ENCODE data around the gene ECHDC1. TPM values are rescaled to one million over a fixed set of nuclear protein-coding genes. Genes with fewer than 3 reads are reported as not detected.

ECHDC1 gene, protein sequence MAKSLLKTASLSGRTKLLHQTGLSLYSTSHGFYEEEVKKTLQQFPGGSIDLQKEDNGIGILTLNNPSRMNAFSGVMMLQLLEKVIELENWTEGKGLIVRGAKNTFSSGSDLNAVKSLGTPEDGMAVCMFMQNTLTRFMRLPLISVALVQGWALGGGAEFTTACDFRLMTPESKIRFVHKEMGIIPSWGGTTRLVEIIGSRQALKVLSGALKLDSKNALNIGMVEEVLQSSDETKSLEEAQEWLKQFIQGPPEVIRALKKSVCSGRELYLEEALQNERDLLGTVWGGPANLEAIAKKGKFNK
- total RNA-seq: 10 to 100 TPM; 51.9 to 91.0 (median 59.2) TPM

DNA sequence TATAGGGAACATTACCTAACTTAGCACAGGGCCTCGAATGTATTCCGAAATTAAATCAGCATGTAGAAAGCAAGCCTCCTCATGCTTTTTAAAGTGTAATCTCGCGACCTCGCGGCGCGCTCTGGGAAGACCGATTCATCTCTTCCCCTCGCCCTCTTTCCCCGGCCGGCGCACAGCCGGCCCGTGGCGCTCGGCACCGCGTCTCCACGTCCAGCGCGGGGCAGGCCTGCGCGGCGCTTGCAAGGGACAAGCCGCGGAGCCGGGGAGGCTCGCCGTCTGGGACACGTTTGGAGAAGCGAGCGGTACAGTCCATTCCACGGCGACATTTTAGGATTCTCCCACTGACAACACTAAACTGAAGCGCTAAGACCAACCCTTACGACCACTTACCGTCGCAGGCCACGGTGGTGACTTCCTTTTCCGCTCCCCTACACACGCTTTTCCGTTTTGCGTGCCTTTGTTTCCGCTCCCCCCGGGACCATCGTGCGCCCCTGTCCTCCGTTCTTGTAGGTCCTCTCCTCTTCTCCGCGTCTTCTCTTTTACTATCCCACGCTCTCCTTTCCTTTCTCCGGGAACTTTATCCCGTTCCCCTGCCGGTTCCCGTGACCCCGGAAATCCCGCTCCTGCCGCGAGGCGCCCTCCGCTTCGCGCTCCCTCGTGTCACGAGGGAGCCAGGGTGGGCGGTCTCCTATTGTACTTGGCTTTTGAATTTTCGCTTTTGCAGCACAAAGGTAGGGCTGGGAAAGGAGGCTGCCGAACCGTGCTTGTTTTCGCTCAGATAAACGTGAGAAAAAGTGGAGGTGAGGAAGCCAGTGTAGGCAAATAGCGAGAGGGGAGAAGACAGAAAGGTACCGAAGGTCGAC lies at the start of gene ECHDC1:
ECHDC1 (minus strand) TSS at position 664 of the 863 bp plus-strand sequence. CDS start 12,581 bp downstream, outside the sequence.
- peaks cover 0 to under 1% (median 0%) of the 10 kb centered on the region in 4 donors for H3K9me3 ChIP-seq
- H3K27ac ChIP-seq: peak within 1 kb of the TSS; percentile 55 to 86 (median 81)
- peak; percentile 23 to 42 for DNase-seq (ENCODE audit: low spot score in 2 of 2)
- H3K36me3 ChIP-seq: no peaks in the 10 kb centered on the region
- peaks cover 0 to 51% (median 26%) of the 10 kb centered on the region in 4 donors for H3K4me1 ChIP-seq
- no peaks in the 10 kb centered on the region for H3K27me3 ChIP-seq
- peak within 1 kb of the TSS; percentile 52 to 74 (median 57) for H3K4me3 ChIP-seq
- 0 to 1% methylated on average over 74 to 75 of the region's 75 CpGs for WGBS, 2 donors
- TF ChIP-seq, protein P1, sequence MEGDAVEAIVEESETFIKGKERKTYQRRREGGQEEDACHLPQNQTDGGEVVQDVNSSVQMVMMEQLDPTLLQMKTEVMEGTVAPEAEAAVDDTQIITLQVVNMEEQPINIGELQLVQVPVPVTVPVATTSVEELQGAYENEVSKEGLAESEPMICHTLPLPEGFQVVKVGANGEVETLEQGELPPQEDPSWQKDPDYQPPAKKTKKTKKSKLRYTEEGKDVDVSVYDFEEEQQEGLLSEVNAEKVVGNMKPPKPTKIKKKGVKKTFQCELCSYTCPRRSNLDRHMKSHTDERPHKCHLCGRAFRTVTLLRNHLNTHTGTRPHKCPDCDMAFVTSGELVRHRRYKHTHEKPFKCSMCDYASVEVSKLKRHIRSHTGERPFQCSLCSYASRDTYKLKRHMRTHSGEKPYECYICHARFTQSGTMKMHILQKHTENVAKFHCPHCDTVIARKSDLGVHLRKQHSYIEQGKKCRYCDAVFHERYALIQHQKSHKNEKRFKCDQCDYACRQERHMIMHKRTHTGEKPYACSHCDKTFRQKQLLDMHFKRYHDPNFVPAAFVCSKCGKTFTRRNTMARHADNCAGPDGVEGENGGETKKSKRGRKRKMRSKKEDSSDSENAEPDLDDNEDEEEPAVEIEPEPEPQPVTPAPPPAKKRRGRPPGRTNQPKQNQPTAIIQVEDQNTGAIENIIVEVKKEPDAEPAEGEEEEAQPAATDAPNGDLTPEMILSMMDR (IDR thresholded peaks at IDR 0.05): peak in 1 of 5 experiments; percentile 18
- TF ChIP-seq EP300 (IDR thresholded peaks at IDR 0.05) (peak in 1 of 2 donors; percentile 77), POLR2A (IDR thresholded peaks at IDR 0.05) (peak in 1 of 2 donors; percentile 39)

DNA sequence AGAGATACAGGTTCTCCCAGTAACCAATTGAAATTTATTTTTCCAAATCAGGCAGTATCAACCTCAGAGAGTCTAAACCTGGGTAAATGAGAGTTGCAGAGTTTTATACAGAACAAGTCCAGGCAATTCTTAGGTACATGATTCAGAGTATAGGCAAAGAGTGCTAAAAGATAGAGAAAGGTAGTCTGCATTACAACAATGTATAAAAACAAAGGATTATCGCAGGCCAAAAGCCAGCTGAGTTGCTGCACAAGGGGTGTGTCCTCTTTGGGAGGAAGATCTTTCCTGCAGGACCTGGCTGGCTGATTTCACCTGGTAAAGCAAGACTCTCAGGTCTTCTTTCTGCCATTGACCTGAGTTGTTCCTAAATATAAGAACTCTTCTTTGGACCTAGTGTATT lies 48.9 kb upstream of the ECHDC1 start:
- H3K9me3 ChIP-seq: no peaks in the 10 kb centered on the region
- no peaks in the 10 kb centered on the region for H3K27me3 ChIP-seq
- no peak for DNase-seq (ENCODE audit: low spot score in 2 of 2)
- no peak overlapping the region for H3K4me3 ChIP-seq
- 96 to 100% methylated on average over 1 of the region's 1 CpG for WGBS, 2 donors
- H3K4me1 ChIP-seq: peaks cover 0 to 4% (median 0%) of the 10 kb centered on the region in 4 donors
- TF ChIP-seq, protein P1 (IDR thresholded peaks at IDR 0.05): no peak
- TF ChIP-seq POLR2A (IDR thresholded peaks at IDR 0.05) (no peak), EP300 (IDR thresholded peaks at IDR 0.05) (no peak)
- no peaks in the 10 kb centered on the region for H3K36me3 ChIP-seq
- H3K27ac ChIP-seq: no peak overlapping the region

DNA sequence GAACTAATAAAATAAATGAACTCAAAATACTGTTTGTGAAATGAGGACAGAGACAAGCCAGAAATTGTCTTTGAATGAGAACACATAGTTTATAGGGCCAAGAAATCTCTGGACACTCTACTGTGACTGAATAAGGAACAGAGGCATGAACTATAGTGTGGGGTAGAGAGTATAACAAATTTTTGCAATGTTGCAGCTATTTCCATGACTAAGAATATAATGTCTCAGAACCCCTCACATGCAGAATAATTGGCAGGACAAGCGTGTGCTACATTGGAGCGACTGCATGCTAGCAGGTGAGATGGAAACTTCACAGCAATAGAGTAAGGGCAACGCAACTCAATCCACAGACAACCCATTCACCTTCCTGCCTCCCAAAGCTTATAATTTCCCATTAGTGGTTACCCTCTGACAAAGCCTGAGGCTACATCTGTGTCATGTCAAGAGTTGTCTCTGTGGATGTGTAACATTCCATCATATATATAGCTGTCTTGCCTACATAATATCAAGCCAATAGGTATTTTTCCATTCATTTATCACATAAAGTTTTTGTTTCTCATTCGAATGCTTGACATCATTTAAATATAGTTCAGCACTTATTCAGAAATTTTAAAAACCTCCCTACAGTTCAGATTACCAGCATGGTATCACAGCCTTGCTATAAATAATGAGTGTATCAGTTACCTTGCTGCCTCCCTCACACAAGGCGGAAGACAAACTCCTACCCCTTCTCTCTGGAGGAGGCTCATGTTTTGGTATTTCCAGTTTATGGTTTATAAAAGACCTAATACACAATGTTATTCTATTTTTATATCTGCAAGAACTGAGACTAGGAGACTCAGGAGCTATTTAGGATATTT lies 47.9 kb upstream of the ECHDC1 start:
- H3K9me3 ChIP-seq: no peaks in the 10 kb centered on the region
- H3K27ac ChIP-seq: no peak overlapping the region
- peaks cover 0 to 4% (median 0%) of the 10 kb centered on the region in 4 donors for H3K4me1 ChIP-seq
- WGBS, 2 donors: 74 to 76% methylated on average over 5 of the region's 5 CpGs
- TF ChIP-seq EP300 (IDR thresholded peaks at IDR 0.05): no peak
- TF ChIP-seq, protein P1 (IDR thresholded peaks at IDR 0.05): no peak
- no peak for TF ChIP-seq POLR2A (IDR thresholded peaks at IDR 0.05)
- no peak for DNase-seq (ENCODE audit: low spot score in 2 of 2)
- no peak overlapping the region for H3K4me3 ChIP-seq
- no peaks in the 10 kb centered on the region for H3K36me3 ChIP-seq
- H3K27me3 ChIP-seq: no peaks in the 10 kb centered on the region

DNA sequence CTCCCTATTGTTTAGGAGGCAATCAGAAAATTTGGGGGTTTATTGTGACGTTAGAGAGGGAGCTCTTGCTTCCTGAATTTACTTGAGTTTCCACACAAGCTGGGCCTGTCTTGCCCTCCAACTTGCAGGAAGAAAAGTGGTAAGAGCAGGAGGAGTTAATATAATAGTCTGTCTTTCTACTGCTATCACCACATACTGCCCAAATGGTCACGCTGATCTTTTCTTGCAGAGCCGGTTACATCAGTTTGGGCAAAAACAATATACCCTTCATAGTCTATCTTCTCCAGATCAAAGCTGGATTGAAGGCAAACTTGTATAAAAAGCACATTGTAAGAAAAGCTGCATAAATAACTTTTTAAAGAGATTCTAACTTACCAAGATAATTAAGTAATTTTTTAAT lies 46.3 kb upstream of the ECHDC1 start:
- H3K9me3 ChIP-seq: no peaks in the 10 kb centered on the region
- no peak for DNase-seq (ENCODE audit: low spot score in 2 of 2)
- peaks cover 0 to 4% (median 0%) of the 10 kb centered on the region in 4 donors for H3K4me1 ChIP-seq
- no peak overlapping the region for H3K4me3 ChIP-seq
- no peaks in the 10 kb centered on the region for H3K27me3 ChIP-seq
- TF ChIP-seq EP300 (IDR thresholded peaks at IDR 0.05) (no peak), POLR2A (IDR thresholded peaks at IDR 0.05) (no peak)
- TF ChIP-seq, protein P1 (IDR thresholded peaks at IDR 0.05): no peak
- no peak overlapping the region for H3K27ac ChIP-seq
- WGBS, 2 donors: 57 to 64% methylated on average over 3 of the region's 3 CpGs
- no peaks in the 10 kb centered on the region for H3K36me3 ChIP-seq
